GM21528 (cell line): ENCODE data around the gene CTDP1.

ENCODE experiments used
- ATAC-seq: cut with Tn5 transposase; IDR thresholded peaks from one replicate; pipeline ENCODE4 v1.9.1; 2021; ENCODE audit warnings: mild to moderate bottlenecking, moderate library complexity; ENCODE audit not compliant: unreplicated experiment, low FRiP score

CTDP1 gene

DNA sequence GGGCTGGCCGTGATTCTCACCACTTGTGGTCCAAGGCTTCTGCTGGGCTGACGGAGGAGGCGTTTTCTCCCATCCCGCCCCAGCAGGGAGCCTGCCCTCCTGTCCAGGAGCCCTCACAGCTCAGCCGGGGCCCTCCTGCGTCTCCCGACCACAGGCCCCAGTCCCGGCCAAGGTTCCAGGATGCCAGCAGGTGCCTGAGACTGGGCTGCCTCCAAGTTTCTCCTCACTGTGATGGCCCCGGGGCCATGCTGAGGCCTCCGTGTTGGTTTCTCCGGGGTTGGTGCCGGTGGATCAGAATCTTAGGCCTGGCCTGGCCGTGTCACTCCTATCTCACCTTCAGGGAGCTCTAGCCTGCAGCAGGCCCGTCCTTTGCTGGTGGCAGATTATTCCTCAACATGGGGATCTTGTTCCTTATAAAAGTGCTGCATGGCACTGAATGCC lies 124.0 kb downstream of the CTDP1 start:
- no peak for ATAC-seq
